Stimulated activated CD4-positive, alpha-beta T cell treated with anti-CD3 and anti-CD28 coated beads, Interleukin-12 subunit alpha, Interleukin-12 subunit beta, amount 100 ng/mL, for 48 hours (primary cell): Measurements from ENCODE around the gene FPGS.
"Not testable (repeated sequence)": the region's sequence is repeated elsewhere in the genome, so short reads cannot be mapped to it uniquely, and the experiment has no call there.

Experiments
- DNase-seq, 3 donors: peaks; one replicate each; pipeline ENCODE4 v3.0.0-alpha.2; 2020; ENCODE audit warnings: low read depth in 2 of 3, low spot score in 1 of 3

FPGS gene

DNA sequence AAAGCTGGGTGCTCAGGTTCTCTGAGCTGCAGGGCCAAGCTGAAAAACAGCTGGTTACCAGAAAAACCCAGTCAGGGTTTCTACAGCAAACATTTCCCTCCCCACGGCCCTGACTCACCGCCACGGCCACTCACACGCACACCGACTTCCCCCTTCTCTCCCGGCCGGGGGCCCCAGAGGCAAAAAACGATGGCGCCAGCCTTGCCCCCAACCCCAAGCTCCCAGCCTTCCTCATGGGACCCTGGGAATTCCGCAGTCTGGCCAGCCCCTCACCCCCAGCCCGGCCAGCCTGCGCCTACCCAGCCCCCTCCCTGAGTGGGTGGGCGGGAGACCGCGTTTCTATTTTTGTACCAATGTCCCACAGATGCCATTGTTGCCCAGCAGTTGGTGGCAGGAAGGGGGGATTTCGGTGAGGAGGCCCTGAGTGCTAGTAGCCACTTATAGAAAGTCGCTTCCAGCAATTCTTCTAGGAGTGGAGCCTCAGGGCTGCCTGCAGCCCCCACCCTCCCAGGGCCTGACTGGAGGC, 33.4 kb downstream of the FPGS start:
- DNase-seq = peak in 1 of 3 donors; percentile 13

DNA sequence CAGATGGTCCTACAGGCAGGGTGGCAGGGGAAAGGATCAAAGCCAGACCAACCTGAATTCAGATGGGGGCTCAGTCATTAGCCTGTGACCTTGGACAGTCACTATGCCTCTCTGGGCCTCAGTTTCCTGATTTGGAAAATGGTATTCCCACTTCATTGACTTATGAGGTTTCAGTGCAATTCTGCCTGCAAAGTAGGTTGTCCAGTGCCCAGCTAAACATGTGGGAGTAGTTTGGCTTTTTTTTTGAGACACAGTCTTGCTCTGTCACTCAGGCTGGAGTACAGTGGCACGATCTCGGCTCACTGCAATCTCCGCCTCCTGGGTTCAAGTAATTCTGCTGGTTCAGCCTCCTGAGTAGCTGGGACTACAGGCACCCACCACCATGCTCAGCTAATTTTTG, 33.9 kb downstream of the FPGS start:
- not testable (repeated sequence) for DNase-seq

DNA sequence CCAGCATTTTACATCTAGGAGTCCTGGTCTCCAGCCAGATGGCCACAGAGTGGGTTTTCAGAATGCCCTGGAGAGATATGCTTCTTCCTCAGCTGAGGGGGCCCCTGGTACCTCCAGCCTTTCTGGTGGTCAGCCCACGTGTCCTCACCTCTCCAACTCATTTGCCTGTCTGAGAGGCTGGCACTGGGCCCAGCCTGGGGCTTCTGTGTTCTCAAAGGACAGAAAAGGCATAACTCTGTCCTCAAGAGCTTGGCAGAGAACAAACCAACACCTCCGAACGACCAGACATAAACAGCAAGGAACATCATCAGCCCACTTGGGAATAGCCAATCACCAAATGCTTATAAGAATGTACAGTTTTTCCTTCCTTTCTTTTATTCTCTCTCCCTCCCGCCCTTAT, 34.7 kb downstream of the FPGS start:
- DNase-seq = no peak

DNA sequence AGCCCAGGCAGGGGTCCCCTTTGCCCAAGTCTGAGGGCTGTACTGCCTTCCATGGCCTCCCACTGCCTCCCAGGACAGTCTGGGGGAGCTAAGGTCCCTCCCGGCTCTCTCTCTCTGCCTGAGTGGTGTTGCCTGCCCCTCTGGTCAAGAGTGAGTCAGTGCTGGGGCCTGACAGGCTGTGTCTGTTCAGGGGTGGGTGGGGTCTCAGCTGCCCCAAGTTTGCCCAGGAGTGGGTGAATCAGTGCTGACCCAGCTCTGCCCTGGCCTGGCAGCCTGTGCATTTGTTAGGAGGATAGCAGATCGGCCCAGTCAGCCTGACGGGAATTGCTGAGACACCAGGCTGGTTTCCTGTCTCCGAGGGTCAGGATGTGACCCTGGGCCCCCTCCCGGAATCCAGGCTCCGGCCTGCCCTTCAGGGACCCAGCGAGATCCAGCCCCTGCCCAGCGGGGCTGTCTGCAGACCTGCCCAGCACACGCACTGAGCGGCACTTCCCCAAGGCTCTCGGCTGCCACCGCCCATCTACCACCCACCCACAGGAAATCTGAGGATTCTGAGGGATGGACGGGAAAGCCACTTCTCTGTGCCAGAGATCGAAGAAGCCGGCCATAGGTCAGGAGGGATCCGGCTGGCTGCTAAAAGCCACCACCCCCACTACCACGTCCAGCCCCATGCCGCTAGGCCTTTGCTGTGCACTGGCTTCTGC, 35.8 kb downstream of the FPGS start:
- DNase-seq = no peak

DNA sequence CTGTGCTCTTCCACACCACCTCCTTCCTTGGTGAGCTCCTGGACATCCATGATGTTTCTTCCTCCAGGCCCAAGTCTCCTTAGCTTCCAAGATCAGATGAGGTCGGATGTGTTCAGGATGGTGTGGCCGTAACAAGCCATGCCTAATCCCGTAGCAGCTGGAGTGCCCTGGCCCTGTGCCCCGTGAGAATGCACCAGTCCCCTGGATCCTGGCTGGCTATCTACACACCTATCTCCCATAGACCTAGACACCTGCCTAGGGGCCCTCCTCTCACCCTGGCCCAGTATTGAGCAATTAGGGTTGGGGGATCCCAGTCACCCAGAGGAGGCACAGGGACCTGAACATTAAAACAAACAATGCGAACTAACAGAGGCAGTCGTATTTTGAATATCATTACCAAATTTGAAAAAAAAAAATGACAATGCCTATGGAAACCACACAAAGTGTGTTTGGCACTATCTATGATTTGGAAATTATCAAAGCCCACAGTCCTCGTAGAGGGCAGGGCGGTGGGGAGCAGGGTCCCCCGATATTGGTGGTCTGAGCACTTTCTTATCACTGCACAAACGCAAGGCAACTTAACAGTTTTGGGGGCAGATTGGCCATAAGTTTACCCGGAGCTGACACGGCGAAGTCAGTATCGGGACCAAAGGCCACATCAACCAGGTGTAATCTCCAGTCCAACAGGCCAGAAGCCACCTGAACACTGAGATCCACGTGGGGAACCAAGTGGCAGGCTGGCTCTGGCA, 38.6 kb downstream of the FPGS start:
- no peak for DNase-seq

DNA sequence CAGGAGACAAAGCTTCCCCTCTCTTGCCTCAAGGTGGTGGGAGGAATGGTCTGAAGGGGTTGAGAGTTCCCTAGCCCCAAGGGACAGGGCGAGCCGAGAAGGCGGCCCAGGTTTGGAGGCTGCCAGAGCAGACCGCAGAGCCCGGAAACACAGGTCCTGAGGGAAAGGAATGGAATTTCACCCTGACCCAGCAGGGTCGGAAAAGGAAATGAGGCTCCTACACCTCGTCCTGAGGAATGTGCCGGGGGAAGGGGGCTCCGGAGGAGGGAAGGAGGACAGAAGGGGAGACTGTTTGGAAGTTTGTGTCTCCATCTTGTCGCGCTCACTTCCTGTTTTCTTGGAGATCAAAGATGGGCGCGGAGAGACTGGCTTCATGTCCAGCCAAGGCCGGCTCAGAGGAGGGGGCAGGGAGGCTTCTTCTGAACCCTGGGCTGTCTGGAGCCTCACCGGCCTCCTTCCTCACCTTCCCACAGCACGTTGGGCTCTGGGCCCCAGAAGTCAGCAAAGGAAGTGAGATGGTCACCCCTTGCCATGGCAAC, 42.2 kb downstream of the FPGS start:
- DNase-seq = no peak

DNA sequence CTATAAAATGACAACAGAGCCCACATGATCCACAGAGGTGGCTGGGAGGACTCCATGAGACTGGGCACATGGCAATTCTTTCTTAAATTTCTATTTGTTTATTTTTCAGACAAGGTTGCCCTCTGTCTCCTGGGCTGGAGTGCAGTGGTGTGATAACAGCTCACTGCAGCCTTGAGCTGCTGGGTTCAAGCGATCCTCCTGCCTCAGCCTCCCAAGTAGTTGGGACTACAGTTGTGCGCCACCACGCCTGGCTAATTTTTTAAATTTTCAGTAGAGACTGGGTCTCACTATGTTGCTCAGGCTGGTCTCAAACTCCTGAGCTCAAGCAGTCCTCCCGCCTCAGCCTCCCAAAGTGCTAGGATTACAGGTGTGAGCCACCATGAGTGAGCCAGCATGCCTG, 42.9 kb downstream of the FPGS start:
- not testable (repeated sequence) for DNase-seq

DNA sequence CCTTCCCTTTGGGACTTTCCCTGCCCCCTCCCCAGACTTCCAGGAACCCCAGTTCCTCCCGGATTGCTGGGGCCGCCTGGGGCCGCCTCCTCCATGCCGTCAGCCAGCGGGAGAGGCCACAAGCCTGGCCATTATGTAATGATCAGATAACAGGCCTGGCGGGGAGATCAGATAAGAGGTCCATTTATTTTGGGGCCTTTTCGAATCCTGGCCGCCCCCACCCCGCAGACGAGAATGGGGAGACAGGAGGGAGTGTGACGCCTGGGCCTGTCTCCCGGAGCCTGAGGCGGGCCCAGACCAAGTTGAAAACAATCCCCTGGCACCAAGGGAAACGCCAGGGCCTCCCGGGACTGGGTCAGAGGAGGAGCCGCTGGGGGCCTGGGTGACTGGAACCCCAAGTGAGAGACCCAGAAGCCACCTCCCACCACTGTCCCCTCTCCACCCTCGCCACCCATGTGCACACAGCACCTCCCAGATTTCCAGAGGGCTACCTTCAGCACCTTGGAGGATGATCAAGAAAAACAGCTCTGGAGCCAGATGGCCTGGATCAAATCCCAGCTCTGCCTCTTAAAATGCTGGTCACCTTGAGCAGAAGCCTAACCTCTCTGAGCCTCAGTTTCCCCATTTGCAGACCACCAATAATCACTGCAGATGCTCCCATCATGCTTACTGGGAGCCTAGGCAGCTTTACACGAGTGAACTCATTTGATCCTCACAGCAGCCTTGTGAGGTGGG, 43.9 kb downstream of the FPGS start:
- DNase-seq = no peak

DNA sequence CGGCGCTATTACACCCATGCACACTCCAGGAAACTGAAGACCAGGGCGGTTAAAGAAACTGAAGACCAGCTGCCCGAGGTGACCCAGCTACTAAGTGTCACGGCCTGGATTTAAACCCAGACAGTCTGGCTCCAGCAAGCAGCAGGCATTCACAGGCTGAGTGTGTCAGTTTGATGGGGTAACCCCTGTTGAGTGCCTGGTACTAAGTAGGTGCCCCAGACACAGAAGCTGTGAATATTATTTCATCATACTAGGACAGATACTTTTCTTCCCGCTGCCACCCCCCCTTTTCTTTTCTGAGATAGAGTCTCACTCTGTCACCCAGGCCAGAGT, 44.5 kb downstream of the FPGS start:
- DNase-seq = no peak

DNA sequence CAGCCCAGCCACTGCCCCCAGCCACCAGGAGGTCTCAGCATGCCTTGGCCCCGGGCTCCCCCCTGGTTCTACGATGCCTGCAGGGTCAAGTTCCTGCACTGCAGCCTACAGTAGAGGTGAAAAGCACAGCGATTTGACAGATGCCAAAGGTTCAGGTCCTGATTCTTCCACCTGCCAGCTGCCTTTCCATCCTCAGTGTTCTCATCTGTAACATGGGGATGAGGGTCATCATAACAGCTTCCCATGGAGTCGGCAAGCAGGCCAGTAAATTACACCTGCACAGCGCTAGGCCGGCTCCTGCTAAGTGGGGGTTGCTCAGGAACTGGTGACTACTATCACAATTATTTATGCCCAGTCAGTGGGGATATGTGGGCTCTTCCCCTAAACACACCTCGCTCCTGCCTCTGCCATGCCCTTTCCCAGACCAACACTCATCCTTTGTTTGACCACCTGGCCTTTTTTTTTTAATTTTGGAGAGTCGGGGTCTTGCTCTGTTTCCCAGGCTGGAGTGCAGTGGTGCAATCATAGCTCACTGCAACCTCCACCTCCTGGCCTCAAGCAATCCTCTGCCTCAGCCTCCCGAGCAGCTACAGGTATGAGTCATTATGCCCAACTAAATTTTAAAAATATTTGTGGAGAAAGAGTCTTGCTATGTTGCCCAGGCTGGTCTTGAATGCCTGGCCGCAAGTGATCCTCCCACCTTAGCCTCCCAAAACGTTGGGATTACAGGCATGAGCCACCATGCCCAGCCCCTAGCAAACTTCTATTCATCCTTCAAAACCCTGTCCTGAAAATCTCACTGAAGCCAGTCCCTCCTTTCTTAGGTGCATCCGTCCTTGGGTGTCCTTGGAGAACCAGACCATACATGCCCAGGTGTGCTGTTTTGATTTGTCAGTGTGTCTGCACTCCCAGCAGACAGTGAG, 45.4 kb downstream of the FPGS start:
- DNase-seq = no peak

DNA sequence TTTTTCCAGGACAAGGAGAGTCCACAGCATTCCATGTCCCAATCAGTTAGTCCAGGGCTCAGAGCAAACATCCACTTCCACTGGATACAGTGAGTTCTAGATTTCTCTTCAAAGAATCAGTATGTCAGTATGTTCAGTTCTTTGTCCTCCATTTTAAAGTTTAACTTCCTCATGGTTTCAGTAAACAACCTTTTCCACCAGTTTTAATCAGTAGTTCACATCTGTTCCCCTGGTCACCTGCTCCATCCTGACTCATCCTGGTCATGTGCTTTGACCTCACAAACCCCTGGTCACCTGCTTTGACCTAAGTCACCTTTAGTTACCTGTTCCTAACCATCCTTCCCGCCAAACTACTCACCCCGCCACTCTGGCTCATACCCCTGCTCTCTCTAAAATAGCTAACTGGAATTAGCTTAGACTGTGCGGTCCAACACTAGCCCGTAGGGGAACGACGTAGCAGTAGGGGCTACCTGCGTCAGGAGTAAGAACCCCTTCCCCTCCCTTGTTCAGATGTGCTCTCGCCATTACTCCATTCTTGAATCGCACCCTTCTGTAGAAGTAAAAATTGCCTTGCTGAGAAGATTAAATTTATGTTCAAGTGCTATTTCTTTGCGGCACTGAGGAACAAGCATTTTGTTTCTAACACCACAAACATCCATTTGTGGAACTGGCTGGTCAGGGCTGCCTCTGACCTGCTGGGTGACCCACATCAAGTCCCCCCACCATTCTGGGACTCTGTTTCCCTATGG, 46.2 kb downstream of the FPGS start:
- no peak for DNase-seq

DNA sequence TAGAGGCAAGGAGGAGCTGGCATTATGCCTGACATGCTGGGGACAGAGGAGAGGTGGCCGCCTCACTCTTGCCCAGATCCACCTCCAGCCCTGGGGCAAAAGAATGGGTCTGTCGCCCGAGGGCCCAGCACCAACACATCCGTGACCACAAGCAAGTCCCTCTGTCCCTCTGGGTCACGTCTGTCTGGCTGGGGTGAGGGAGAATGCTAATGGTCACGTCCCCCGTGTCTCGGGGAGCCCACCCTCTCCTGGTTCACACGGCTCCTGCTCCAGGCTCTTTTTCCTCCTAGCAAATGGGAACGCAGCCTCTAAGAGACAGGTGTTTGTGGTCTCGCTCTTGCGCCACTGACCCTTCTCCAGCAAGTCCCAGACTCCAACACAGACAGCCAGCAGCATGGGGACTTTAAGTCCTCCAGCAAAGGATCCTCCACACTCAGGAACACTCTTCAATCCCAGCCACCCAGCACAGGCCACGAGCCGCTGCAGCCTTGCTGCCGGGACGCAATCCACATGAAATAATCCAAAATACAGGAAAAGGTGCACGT, 47.7 kb downstream of the FPGS start:
- DNase-seq = no peak

DNA sequence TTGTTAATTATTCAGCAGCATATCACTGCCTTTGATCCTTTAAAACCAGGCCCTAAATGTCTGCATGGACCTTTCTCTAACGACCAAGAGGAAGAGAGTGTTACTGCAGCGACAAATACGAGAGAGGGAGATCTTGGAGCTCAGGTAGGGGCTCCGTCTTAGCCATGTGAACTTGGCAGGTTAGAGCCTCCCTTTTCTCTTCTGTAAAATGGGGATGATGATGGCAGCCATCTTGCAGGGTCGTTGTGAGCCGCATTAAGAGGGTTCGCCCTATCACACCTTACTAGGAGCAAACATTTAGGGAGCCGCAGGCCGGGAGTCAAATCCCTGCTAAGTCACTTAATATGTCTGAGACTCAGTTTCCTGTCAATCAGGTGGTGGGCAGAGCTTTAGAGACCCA, 50.1 kb downstream of the FPGS start:
- DNase-seq = no peak

DNA sequence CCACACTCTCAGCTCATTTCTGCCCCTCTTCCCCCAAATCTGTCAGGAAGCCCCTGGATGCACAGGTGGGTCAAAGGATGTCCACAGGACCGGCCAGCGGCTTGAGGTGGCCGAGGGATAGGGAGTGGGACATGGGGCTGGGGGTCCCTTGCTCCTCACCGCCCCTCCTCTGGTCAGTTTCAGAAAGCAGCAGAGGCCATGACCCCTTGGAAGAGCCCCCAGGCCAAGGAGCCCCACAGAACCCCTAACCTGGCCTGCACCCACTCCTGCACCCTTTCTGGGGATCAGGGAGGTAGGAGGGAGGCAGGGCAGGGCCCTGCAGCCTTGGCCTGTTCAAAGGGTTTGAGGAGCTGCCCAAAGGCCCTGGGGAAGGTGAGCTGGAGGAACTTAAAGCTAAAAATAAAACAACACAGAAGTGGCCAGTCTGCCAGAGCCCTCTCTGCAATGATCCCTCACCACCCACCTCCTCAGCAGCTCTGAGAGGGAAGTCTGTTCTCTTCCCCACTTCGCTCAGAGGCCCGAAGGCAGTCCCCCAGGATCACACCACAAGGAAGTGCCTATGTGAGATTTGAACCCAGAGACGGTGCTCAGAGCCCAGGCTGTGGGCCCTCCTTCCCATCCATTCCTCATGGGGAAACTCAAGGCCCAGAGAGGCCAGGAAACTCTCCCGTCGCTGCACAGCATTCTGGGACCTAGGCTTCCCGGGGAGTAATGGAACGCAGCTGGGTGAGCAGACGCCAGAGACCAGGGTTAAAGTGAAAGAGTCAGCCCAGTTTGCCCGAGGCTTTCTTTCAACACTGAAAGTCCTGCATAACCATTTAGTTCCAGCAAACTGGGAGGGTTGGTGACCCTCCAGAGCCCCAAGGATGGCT, 50.9 kb downstream of the FPGS start:
- no peak for DNase-seq

DNA sequence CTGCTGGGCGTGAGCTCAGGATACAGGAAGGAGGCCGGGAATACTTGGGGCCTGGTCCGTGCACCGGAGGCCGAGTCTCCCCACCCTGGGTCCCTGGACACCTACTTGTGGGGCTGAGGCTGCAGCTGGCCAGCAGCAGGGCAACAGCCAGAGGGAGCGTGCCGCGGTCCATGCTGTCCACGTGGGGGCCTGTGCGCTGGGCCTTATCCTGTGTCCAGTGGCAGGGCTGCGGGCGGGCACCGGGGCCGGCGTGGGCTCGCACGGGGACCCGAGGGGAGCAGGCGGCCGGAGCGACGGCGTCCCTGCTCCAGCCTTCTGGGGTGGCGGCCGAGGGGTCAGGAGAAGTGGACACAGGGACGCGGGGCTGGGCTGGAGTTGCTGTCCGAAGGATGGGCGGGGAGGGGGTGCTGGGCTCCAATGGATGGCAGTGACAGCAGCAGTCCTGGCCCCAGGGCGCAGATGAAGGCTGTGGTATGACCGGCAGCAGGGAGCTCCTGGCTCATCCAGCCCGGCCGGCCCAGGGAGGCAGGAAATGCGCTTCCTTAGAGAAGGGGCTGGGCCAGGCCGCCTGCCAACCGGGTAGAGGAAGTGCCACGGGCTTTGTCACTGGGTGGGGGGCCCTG, 51.6 kb downstream of the FPGS start, which contains the start of gene ENG:
Gene ENG, minus strand, starts transcription at position 475 of the 623 bp plus-strand sequence. Its CDS starts 303 bp downstream, at position 172.
- DNase-seq = peak in 1 of 3 donors; percentile 24

DNA sequence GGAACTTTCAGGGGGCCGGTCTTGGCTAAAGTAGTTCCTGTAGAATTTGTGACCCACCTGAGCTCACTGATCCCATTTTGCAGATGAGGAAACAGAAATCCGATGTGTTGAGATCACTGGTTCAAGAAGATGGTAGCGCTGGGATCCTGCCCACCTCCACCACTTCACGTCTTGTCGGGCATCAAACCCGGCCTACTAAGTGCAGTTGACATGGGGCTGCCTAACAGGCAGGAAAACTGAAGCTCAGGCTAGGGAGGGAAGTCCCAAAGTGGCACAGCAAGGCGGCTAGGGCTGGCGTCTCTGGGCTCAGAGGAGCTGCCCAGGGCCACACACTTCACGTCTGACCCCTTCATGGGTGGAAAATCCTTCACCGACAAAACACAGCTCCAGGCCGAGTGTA, 52.3 kb downstream of the FPGS start:
- DNase-seq = no peak

DNA sequence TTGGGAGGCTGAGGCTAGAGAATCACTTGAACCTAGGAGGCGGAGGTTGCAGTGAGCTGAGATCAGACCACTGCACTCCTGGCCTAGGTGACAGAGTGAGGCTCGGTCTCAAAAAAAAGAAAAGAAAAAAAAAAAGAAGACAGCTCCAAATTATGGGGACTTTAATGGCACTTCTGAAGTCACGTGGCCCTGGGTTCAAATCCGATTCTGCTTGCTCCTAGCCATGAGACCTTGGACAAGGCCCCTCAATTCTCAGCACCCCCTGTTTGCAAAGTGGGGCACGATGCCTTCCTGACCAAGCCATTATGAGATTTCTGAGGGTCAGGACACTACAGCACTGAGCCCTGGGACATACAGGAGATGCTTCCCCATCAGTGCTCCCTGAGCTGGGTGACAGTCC, 52.8 kb downstream of the FPGS start:
- no peak for DNase-seq

DNA sequence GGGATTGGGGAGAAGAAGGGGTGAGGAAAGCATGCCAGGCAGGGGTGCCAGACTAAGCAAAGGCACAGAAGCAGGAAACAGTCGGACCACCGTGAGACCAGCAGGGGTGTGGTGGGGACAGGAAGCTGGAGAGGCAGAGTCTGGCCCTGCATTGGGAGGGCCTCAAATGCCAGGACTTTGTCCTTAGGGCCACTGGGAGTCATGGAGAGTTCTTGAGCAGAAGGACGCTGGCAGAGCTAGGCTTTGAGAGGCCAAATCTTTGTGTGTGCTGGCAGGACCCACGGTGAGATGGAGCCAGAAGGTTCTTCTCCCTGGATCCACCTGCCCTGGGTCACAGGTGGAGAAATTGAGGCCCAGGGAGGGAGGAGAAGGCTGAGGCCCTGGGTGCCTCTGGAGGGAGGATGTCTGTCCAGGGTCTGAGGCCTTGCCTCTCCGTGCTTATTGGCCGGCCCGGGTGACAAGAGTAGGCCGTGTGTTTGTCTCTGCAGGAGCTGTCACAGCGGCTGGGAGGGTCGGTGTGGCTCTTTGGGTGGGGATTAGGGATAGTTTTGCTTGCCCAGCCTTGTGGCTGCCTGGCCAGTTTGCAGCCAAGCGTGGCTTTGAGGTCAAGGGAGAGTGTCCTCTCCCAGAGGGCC, 53.5 kb downstream of the FPGS start:
- DNase-seq = no peak
